SU-DHL-6 (cell line): ENCODE results near the gene HEMK1.

ENCODE experiments used
- H2AFZ ChIP-seq: fragments of 200-600 bp; sonication (generic); 2 replicates; pipeline ENCODE4 v1.6.1; 2014; ENCODE audit warnings: low read depth, mild to moderate bottlenecking, moderate library complexity, mixed read lengths, antibody characterized with exemption, low read length; ENCODE audit not compliant: severe bottlenecking
- H3F3A ChIP-seq: fragments of 200-600 bp; shearing (Covaris generic); 2 replicates; pipeline ENCODE4 v1.6.0; 2016; ENCODE audit warnings: antibody characterized with exemption, mild to moderate bottlenecking; ENCODE audit not compliant: insufficient read depth
- H3K27ac ChIP-seq: fragments of 200-600 bp; sonication (generic); 2 replicates; pipeline ENCODE4 v1.5.1; 2016; ENCODE audit warnings: low read depth, mild to moderate bottlenecking, low read length, moderate library complexity, mixed read lengths
- H3K27me3 ChIP-seq: fragments of 200-600 bp; sonication (generic), shearing (Covaris generic); 2 replicates; pipeline ENCODE4 v1.6.0; 2014; ENCODE audit warnings: mild to moderate bottlenecking, low read length
- H3K36me3 ChIP-seq: fragments of 200-600 bp; sonication (generic); 2 replicates; pipeline ENCODE4 v1.6.1; 2014; ENCODE audit warnings: mild to moderate bottlenecking, low read length, mixed read lengths
- H3K4me2 ChIP-seq: fragments of 300-600, 200-600 bp; shearing (Covaris generic), sonication (generic); 2 replicates; pipeline ENCODE4 v1.6.0; 2014; ENCODE audit warnings: low read length, low read depth, mild to moderate bottlenecking; ENCODE audit not compliant: poor library complexity, severe bottlenecking
- H3K4me3 ChIP-seq: fragments of 200-600 bp; sonication (generic); 2 replicates; pipeline ENCODE4 v1.5.1; 2014; ENCODE audit warnings: antibody characterized with exemption, low read length, mild to moderate bottlenecking, mixed read lengths; ENCODE audit not compliant: insufficient read depth, poor library complexity, severe bottlenecking
- H3K79me2 ChIP-seq: fragments of 200-600 bp; sonication (generic); 2 replicates; pipeline ENCODE4 v1.6.1; 2014; ENCODE audit warnings: mild to moderate bottlenecking, low read length, moderate library complexity; ENCODE audit not compliant: insufficient read depth
- H3K9ac ChIP-seq: fragments of 200-600 bp; sonication (generic); 2 replicates; pipeline ENCODE4 v1.7.0; 2014; ENCODE audit warnings: mild to moderate bottlenecking, low read length
- H3K9me2 ChIP-seq: fragments of 200-600 bp; sonication (generic); replicated peaks from 2 replicates; pipeline ENCODE4 v1.6.1; 2014; ENCODE audit warnings: low read length; ENCODE audit not compliant: insufficient read depth
- H3K9me3 ChIP-seq: fragments of 200-600 bp; sonication (generic); 2 replicates; pipeline ENCODE4 v1.6.1; 2014; ENCODE audit warnings: low read length, mixed read lengths; ENCODE audit not compliant: insufficient read depth
- H4K20me1 ChIP-seq: fragments of 200-600 bp; sonication (generic); 2 replicates; pipeline ENCODE4 v1.6.1; 2014; ENCODE audit warnings: low read depth, mild to moderate bottlenecking, antibody characterized with exemption, low read length, moderate library complexity, mixed read lengths
- CTCF ChIP-seq: fragments of 200-600 bp; sonication (generic); IDR thresholded peaks from one replicate; pipeline ENCODE4 v1.5.1; 2017; ENCODE audit warnings: antibody characterized with exemption, mild to moderate bottlenecking, low read length, moderate library complexity; ENCODE audit not compliant: insufficient read depth, poor library complexity, severe bottlenecking
- EZH2phosphoT487 ChIP-seq: fragments of 200-600 bp; sonication (generic), shearing (Covaris generic); conservative IDR thresholded peaks from 2 replicates; pipeline ENCODE4 v1.6.1; 2018; ENCODE audit warnings: mild to moderate bottlenecking, antibody characterized with exemption, low read length, moderate library complexity, mixed read lengths

Gene HEMK1

GRCh38 chr3:50571486-50571885 is 2.2 kb downstream of the HEMK1 start:
- no peak overlapping the region for H3K27ac ChIP-seq
- TF ChIP-seq CTCF (no peak), EZH2phosphoT487 (no peak)
- no peaks in the 10 kb centered on the region for H3K79me2 ChIP-seq
- H4K20me1 ChIP-seq = no peaks in the 10 kb centered on the region
- no peak overlapping the region for H3K9ac ChIP-seq
- H3K27me3 ChIP-seq = no peaks in the 10 kb centered on the region
- H3K9me3 ChIP-seq = no peaks in the 10 kb centered on the region
- no peak overlapping the region for H2AFZ ChIP-seq
- no peaks in the 10 kb centered on the region for H3K36me3 ChIP-seq
- H3K9me2 ChIP-seq = no peaks in the 10 kb centered on the region
- H3K4me3 ChIP-seq = no peak overlapping the region
- H3K4me2 ChIP-seq = no peak overlapping the region
- peaks cover 6% of the 10 kb centered on the region; the same call in 1 of the 2 replicates for H3F3A ChIP-seq

GRCh38 chr3:50572158-50572557 is 2.8 kb downstream of the HEMK1 start:
- Histone ChIP-seq H3K9me2 (no peaks in the 10 kb centered on the region), H3K4me3 (no peak overlapping the region), H3K27ac (no peak overlapping the region), H3K9ac (no peak overlapping the region), H3K36me3 (no peaks in the 10 kb centered on the region), H3K4me2 (no peak overlapping the region), H3K9me3 (no peaks in the 10 kb centered on the region), H2AFZ (no peak overlapping the region), H4K20me1 (no peaks in the 10 kb centered on the region), H3K79me2 (no peaks in the 10 kb centered on the region), H3F3A (peaks cover 6% of the 10 kb centered on the region; the same call in 1 of the 2 replicates), H3K27me3 (no peaks in the 10 kb centered on the region)
- no peak for TF ChIP-seq EZH2phosphoT487
- TF ChIP-seq CTCF = peak; percentile 31

GRCh38 chr3:50572801-50573371 is 3.6 kb downstream of the HEMK1 start:
- TF ChIP-seq EZH2phosphoT487 = no peak
- no peak for TF ChIP-seq CTCF
- Histone ChIP-seq H3K27ac (no peak overlapping the region), H3K9me2 (no peaks in the 10 kb centered on the region), H3K9ac (no peak overlapping the region), H3K36me3 (no peaks in the 10 kb centered on the region), H3F3A (peaks cover 6% of the 10 kb centered on the region; the same call in 1 of the 2 replicates), H3K4me2 (no peak overlapping the region), H3K27me3 (no peaks in the 10 kb centered on the region), H3K79me2 (no peaks in the 10 kb centered on the region), H3K9me3 (no peaks in the 10 kb centered on the region), H3K4me3 (no peak overlapping the region), H2AFZ (no peak overlapping the region), H4K20me1 (no peaks in the 10 kb centered on the region)
